HEK293 (cell line): ENCODE results near the gene SERPINB6.
A peak's percentile ranks its signal among the peaks of the same experiment; 100 is the strongest.

ENCODE experiments used
- BCL11B ChIP-seq: fragments of 450-650 bp; formaldehyde crosslinking; IDR thresholded peaks from 2 replicates; pipeline ENCODE4 v1.5.1; 2016; ENCODE audit warnings: low read depth, missing biosample characterization, missing genetic modification characterization
- CTCF ChIP-seq: fragments of 450-650 bp; formaldehyde crosslinking; IDR thresholded peaks from 2 replicates; pipeline ENCODE4 v1.5.1; 2016; ENCODE audit warnings: missing biosample characterization, missing genetic modification characterization
- FEZF1 ChIP-seq: fragments of 450-650 bp; formaldehyde crosslinking; IDR thresholded peaks from 2 replicates; pipeline ENCODE4 v1.5.1; 2016; ENCODE audit warnings: missing biosample characterization, missing genetic modification characterization
- HOXC10 ChIP-seq: sonication (generic); formaldehyde crosslinking; IDR thresholded peaks from 2 replicates; pipeline ENCODE4 v1.8.1; 2023; ENCODE audit warnings: mild to moderate bottlenecking, missing genetic modification reagents
- IKZF3 ChIP-seq: fragments of 450-650 bp; IDR thresholded peaks from 2 replicates; pipeline ENCODE4 v1.5.0; 2018; ENCODE audit warnings: missing biosample characterization, mild to moderate bottlenecking, missing genetic modification characterization, moderate library complexity
- KLF10 ChIP-seq: fragments of 450-650 bp; IDR thresholded peaks from 2 replicates; pipeline ENCODE4 v1.5.1; 2018; ENCODE audit warnings: missing biosample characterization, mild to moderate bottlenecking, missing genetic modification characterization
- PRDM2 ChIP-seq: fragments of 450-650 bp; formaldehyde crosslinking; IDR thresholded peaks from 2 replicates; pipeline ENCODE4 v1.5.1; 2016; ENCODE audit warnings: missing biosample characterization, missing genetic modification characterization, borderline replicate concordance
- PRDM6 ChIP-seq: fragments of 450-650 bp; formaldehyde crosslinking; IDR thresholded peaks from 2 replicates; pipeline ENCODE4 v1.5.1; 2017; ENCODE audit warnings: missing biosample characterization, missing genetic modification characterization
- ZBTB21 ChIP-seq: fragments of 450-650 bp; formaldehyde crosslinking; IDR thresholded peaks from 2 replicates; pipeline ENCODE4 v1.5.1; 2017; ENCODE audit warnings: missing biosample characterization, missing genetic modification characterization
- ZFP3 ChIP-seq: fragments of 450-650 bp; formaldehyde crosslinking; IDR thresholded peaks from 2 replicates; pipeline ENCODE4 v1.5.1; 2016; ENCODE audit warnings: low read depth, missing biosample characterization, missing genetic modification characterization
- ZNF10 ChIP-seq: fragments of 450-650 bp; formaldehyde crosslinking; IDR thresholded peaks from 2 replicates; pipeline ENCODE4 v1.5.1; 2017; ENCODE audit warnings: missing biosample characterization, missing genetic modification characterization
- ZNF121 ChIP-seq: fragments of 450-650 bp; formaldehyde crosslinking; IDR thresholded peaks from 2 replicates; pipeline ENCODE4 v1.5.1; 2016; ENCODE audit warnings: missing biosample characterization, missing genetic modification characterization
- ZNF18 ChIP-seq: fragments of 450-650 bp; formaldehyde crosslinking; IDR thresholded peaks from 2 replicates; pipeline ENCODE4 v1.5.1; 2016; ENCODE audit warnings: missing biosample characterization, missing genetic modification characterization
- ZNF184 ChIP-seq: fragments of 450-650 bp; IDR thresholded peaks from 2 replicates; pipeline ENCODE4 v1.5.1; 2018; ENCODE audit warnings: missing biosample characterization, mild to moderate bottlenecking, missing genetic modification characterization
- ZNF221 ChIP-seq: fragments of 450-650 bp; formaldehyde crosslinking; IDR thresholded peaks from 2 replicates; pipeline ENCODE4 v1.5.1; 2017; ENCODE audit warnings: missing biosample characterization, missing genetic modification characterization, borderline replicate concordance
- ZNF26 ChIP-seq: fragments of 450-650 bp; formaldehyde crosslinking; IDR thresholded peaks from 2 replicates; pipeline ENCODE4 v1.5.1; 2016; ENCODE audit warnings: missing biosample characterization, missing genetic modification characterization
- ZNF280C ChIP-seq: fragments of 450-650 bp; formaldehyde crosslinking; IDR thresholded peaks from 2 replicates; pipeline ENCODE4 v1.5.1; 2016; ENCODE audit warnings: missing biosample characterization, missing genetic modification characterization
- ZNF335 ChIP-seq: fragments of 450-650 bp; formaldehyde crosslinking; conservative IDR thresholded peaks from 2 replicates; pipeline ENCODE4 v1.5.1; 2016; ENCODE audit warnings: missing biosample characterization, missing genetic modification characterization
- ZNF621 ChIP-seq: fragments of 450-650 bp; formaldehyde crosslinking; IDR thresholded peaks from 2 replicates; pipeline ENCODE4 v1.5.1; 2017; ENCODE audit warnings: missing biosample characterization, missing genetic modification characterization
- ZNF639 ChIP-seq: fragments of 450-650 bp; formaldehyde crosslinking; IDR thresholded peaks from 2 replicates; pipeline ENCODE4 v1.5.1; 2016; ENCODE audit warnings: missing biosample characterization, missing genetic modification characterization
- ZNF837 ChIP-seq: fragments of 450-650 bp; formaldehyde crosslinking; IDR thresholded peaks from 2 replicates; pipeline ENCODE4 v1.5.1; 2016; ENCODE audit warnings: missing biosample characterization, missing genetic modification characterization

The SERPINB6 gene

GRCh38 chr6:2986722-2987221, 15.4 kb upstream of the SERPINB6 start (continued):
- TF ChIP-seq ZBTB21 (tag by site-specific recombination) (no peak), ZNF10 (tag by site-specific recombination) (0 out of 2 replicates have a peak, but pooled peaks have one; percentile 28), HOXC10 (CRISPR knock-in tag) (no peak), BCL11B (tag by site-specific recombination) (no peak), ZFP3 (tag by site-specific recombination) (no peak), ZNF621 (tag by site-specific recombination) (no peak), ZNF26 (tag by site-specific recombination) (no peak), IKZF3 (tag by site-specific recombination) (no peak; the same call in 1 of the 2 replicates), KLF10 (tag by site-specific recombination) (peak; percentile 70), ZNF639 (tag by site-specific recombination) (0 out of 2 replicates have a peak, but pooled peaks have one; percentile 45), PRDM2 (no peak), ZNF280C (tag by site-specific recombination) (no peak), ZNF18 (no peak), ZNF121 (tag by site-specific recombination) (no peak), PRDM6 (tag by site-specific recombination) (peak; percentile 74), ZNF837 (tag by site-specific recombination) (no peak), CTCF (tag by site-specific recombination) (no peak), FEZF1 (tag by site-specific recombination) (peak; percentile 44; the same call in 1 of the 2 replicates), ZNF221 (tag by site-specific recombination) (no peak), ZNF184 (tag by site-specific recombination) (peak; percentile 85; the same call in 1 of the 2 replicates), ZNF335 (no peak)
